ENCODE results near the gene NCAM2. TPM values are rescaled to one million over a fixed set of nuclear protein-coding genes. Genes with fewer than 3 reads are reported as not detected.

Gene NCAM2
- total RNA-seq, 2 donors from 2014 or later = 1.8 to 2.3 TPM

GRCh38 chr21:21084179-21084578 is 86.0 kb downstream of the NCAM2 start:
- Histone ChIP-seq H3K4me1 (no peaks in the 10 kb centered on the region), H3K9me3 (no peaks in the 10 kb centered on the region), H3K36me3 (no peaks in the 10 kb centered on the region), H3K4me3 (no peak overlapping the region), H3K27me3 (no peaks in the 10 kb centered on the region), H3K27ac (no peak overlapping the region)
- no peak for DNase-seq (ENCODE audit: low spot score)
- TF ChIP-seq, protein P1, sequence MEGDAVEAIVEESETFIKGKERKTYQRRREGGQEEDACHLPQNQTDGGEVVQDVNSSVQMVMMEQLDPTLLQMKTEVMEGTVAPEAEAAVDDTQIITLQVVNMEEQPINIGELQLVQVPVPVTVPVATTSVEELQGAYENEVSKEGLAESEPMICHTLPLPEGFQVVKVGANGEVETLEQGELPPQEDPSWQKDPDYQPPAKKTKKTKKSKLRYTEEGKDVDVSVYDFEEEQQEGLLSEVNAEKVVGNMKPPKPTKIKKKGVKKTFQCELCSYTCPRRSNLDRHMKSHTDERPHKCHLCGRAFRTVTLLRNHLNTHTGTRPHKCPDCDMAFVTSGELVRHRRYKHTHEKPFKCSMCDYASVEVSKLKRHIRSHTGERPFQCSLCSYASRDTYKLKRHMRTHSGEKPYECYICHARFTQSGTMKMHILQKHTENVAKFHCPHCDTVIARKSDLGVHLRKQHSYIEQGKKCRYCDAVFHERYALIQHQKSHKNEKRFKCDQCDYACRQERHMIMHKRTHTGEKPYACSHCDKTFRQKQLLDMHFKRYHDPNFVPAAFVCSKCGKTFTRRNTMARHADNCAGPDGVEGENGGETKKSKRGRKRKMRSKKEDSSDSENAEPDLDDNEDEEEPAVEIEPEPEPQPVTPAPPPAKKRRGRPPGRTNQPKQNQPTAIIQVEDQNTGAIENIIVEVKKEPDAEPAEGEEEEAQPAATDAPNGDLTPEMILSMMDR (IDR thresholded peaks at IDR 0.05) = no peak

DNA sequence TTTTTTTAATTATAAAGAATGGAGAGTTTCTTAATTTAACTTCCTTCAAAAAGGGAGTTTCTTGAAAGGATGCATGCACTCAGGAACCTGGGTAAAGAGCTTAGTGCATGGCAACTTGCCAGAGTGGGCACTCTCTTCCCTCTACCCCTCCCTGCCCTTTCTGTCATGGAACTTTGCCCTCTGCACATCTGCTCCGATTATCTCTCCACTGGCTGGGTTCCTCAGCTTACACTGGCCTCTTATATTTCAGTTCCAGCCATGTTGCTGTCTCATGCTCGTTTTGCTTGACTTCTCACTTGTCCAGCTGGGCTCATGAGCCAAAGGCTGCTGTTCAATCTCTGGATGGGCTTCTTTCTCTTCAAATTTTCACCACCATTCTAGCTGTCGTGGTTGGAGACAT is 87.0 kb downstream of the NCAM2 start:
- H3K27me3 ChIP-seq = no peaks in the 10 kb centered on the region
- H3K36me3 ChIP-seq = no peaks in the 10 kb centered on the region
- no peak overlapping the region for H3K4me3 ChIP-seq
- no peak overlapping the region for H3K27ac ChIP-seq
- no peaks in the 10 kb centered on the region for H3K9me3 ChIP-seq
- TF ChIP-seq, protein P1 (IDR thresholded peaks at IDR 0.05) = no peak
- H3K4me1 ChIP-seq = no peaks in the 10 kb centered on the region
- DNase-seq (ENCODE audit: low spot score) = no peak

- no peaks in the 10 kb centered on the region for H3K4me1 ChIP-seq
- no peaks in the 10 kb centered on the region for H3K27me3 ChIP-seq
- DNase-seq (ENCODE audit: low spot score) = no peak
- H3K36me3 ChIP-seq = no peaks in the 10 kb centered on the region
- H3K9me3 ChIP-seq = no peaks in the 10 kb centered on the region
- no peak overlapping the region for H3K27ac ChIP-seq
- no peak overlapping the region for H3K4me3 ChIP-seq
- TF ChIP-seq, protein P1 (IDR thresholded peaks at IDR 0.05) = no peak
Measured at GRCh38 chr21:21096956-21097355, 98.7 kb downstream of the NCAM2 start.

- TF ChIP-seq, protein P1 (IDR thresholded peaks at IDR 0.05) = no peak
- no peak overlapping the region for H3K4me3 ChIP-seq
- H3K9me3 ChIP-seq = no peaks in the 10 kb centered on the region
- no peaks in the 10 kb centered on the region for H3K36me3 ChIP-seq
- no peak for DNase-seq (ENCODE audit: low spot score)
- H3K4me1 ChIP-seq = no peaks in the 10 kb centered on the region
- H3K27ac ChIP-seq = no peak overlapping the region
- H3K27me3 ChIP-seq = no peaks in the 10 kb centered on the region
Measured at GRCh38 chr21:21097466-21097865, 99.3 kb downstream of the NCAM2 start.

- TF ChIP-seq, protein P1 (IDR thresholded peaks at IDR 0.05) = peak in 1 of 2 donors; percentile 45
- H3K9me3 ChIP-seq = no peaks in the 10 kb centered on the region
- H3K4me3 ChIP-seq = no peak overlapping the region
- no peak for DNase-seq (ENCODE audit: low spot score)
- no peaks in the 10 kb centered on the region for H3K27me3 ChIP-seq
- no peaks in the 10 kb centered on the region for H3K36me3 ChIP-seq
- H3K27ac ChIP-seq = no peak overlapping the region
- H3K4me1 ChIP-seq = no peaks in the 10 kb centered on the region
Measured at GRCh38 chr21:21101911-21102310, 103.7 kb downstream of the NCAM2 start.

GRCh38 chr21:21102896-21103295 is 104.7 kb downstream of the NCAM2 start:
- Histone ChIP-seq H3K27ac (no peak overlapping the region), H3K4me1 (no peaks in the 10 kb centered on the region), H3K9me3 (no peaks in the 10 kb centered on the region), H3K36me3 (no peaks in the 10 kb centered on the region), H3K27me3 (no peaks in the 10 kb centered on the region), H3K4me3 (no peak overlapping the region)
- DNase-seq (ENCODE audit: low spot score) = no peak
- TF ChIP-seq, protein P1 (IDR thresholded peaks at IDR 0.05) = no peak

Measured in right atrium auricular region (tissue), 2 donors.